ENCODE measurements around the gene TATDN2. TPM values are rescaled to one million over a fixed set of nuclear protein-coding genes. Genes with fewer than 3 reads are reported as not detected.

The TATDN2 gene
- total RNA-seq, 1 donor, result 19.2 TPM

DNA sequence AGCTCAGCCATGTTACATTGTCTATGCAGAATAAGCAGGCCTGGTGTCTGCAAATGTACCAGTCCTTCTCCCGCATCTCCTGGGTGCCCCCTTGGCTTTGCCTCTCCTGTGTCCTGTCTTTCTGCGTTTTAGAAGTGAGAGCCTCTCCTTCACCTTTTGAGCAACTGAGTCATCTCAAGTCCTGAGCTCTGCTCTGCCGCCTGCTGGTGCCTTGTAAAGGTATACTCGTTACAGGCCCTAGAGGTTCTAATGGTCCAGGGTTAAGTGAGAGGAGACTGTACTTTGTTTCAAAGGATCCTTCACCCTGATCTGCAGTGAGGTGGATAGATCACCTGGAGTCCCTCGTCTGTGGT lies 31.9 kb downstream of the TATDN2 start:
- Histone ChIP-seq H3K4me3 (ENCODE audit: insufficient read depth, low read length) (no peak overlapping the region), H3K4me2 (ENCODE audit: insufficient read depth, low read length) (no peak overlapping the region), H4K20me1 (ENCODE audit: insufficient read depth, low read length) (peaks cover 6% of the 10 kb centered on the region), H3K4me1 (ENCODE audit: insufficient read depth, low read length) (peaks cover 18% of the 10 kb centered on the region), H2AFZ (ENCODE audit: low read length) (no peak overlapping the region), H3K27ac (ENCODE audit: low read depth, low read length) (no peak overlapping the region), H3K79me2 (ENCODE audit: insufficient read depth, low read length) (peaks cover 35% of the 10 kb centered on the region), H3K36me3 (ENCODE audit: insufficient read depth, low read length) (peaks cover 41% of the 10 kb centered on the region), H3K9me3 (ENCODE audit: low read depth, low read length) (no peaks in the 10 kb centered on the region), H3K27me3 (ENCODE audit: insufficient read depth, low read length) (no peaks in the 10 kb centered on the region)
- DNase-seq (ENCODE audit: insufficient read length, low spot score, missing footprints), result no peak
- TF ChIP-seq, protein P1, sequence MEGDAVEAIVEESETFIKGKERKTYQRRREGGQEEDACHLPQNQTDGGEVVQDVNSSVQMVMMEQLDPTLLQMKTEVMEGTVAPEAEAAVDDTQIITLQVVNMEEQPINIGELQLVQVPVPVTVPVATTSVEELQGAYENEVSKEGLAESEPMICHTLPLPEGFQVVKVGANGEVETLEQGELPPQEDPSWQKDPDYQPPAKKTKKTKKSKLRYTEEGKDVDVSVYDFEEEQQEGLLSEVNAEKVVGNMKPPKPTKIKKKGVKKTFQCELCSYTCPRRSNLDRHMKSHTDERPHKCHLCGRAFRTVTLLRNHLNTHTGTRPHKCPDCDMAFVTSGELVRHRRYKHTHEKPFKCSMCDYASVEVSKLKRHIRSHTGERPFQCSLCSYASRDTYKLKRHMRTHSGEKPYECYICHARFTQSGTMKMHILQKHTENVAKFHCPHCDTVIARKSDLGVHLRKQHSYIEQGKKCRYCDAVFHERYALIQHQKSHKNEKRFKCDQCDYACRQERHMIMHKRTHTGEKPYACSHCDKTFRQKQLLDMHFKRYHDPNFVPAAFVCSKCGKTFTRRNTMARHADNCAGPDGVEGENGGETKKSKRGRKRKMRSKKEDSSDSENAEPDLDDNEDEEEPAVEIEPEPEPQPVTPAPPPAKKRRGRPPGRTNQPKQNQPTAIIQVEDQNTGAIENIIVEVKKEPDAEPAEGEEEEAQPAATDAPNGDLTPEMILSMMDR (IDR thresholded peaks at IDR 0.05; ENCODE audit: extremely low read depth, low read depth, low read length), result peak; percentile 10

DNA sequence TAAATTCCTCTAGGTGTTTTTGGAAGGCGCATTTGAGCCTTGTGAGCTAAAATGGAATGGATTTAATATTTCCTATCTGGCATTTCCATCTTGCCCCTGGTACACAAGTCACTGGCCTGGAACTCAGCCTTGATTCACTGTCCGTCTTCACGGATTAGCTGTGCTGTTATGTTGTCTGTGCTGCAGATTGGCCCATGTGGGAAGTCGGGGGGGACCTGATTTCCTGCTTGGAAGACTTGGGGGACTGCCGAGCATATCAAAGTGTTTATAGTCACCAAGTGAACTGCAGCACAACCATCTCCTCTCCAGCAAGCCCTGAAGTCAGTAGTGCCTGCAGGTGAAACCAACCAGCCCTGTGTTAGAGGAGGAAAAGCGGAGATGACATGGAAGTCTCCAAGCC lies 32.3 kb downstream of the TATDN2 start:
- Histone ChIP-seq H4K20me1 (ENCODE audit: insufficient read depth, low read length) (peaks cover 6% of the 10 kb centered on the region), H3K4me1 (ENCODE audit: insufficient read depth, low read length) (peaks cover 22% of the 10 kb centered on the region), H3K36me3 (ENCODE audit: insufficient read depth, low read length) (peaks cover 41% of the 10 kb centered on the region), H3K27me3 (ENCODE audit: insufficient read depth, low read length) (no peaks in the 10 kb centered on the region), H3K4me3 (ENCODE audit: insufficient read depth, low read length) (no peak overlapping the region), H3K4me2 (ENCODE audit: insufficient read depth, low read length) (no peak overlapping the region), H2AFZ (ENCODE audit: low read length) (no peak overlapping the region), H3K27ac (ENCODE audit: low read depth, low read length) (no peak overlapping the region), H3K9me3 (ENCODE audit: low read depth, low read length) (no peaks in the 10 kb centered on the region), H3K79me2 (ENCODE audit: insufficient read depth, low read length) (peaks cover 31% of the 10 kb centered on the region)
- TF ChIP-seq, protein P1 (IDR thresholded peaks at IDR 0.05; ENCODE audit: extremely low read depth, low read depth, low read length), result no peak
- DNase-seq (ENCODE audit: insufficient read length, low spot score, missing footprints), result no peak

DNA sequence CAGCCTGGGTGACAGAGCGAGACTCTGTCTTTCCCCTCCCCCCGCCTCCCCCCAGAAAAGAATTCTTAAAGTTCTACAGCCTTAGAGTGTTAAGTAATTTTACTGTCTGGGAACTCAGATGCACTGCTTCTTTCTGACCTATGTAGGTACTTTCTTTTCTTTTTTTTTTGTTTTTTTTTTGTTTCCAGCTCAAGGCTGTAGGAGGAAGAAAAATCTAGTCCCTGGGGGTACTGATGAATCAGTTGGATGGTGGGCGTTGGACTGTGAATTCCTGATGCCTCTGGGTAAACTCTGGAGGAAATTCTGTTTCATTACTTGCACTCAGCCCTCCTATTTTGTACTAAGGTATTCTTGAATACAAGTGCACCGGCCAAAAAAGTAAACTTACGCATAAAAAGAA lies 33.7 kb downstream of the TATDN2 start:
- Histone ChIP-seq H3K4me1 (ENCODE audit: insufficient read depth, low read length) (peaks cover 27% of the 10 kb centered on the region), H3K27me3 (ENCODE audit: insufficient read depth, low read length) (no peaks in the 10 kb centered on the region), H3K4me3 (ENCODE audit: insufficient read depth, low read length) (peak overlapping the region; percentile 1), H3K9me3 (ENCODE audit: low read depth, low read length) (no peaks in the 10 kb centered on the region), H2AFZ (ENCODE audit: low read length) (no peak overlapping the region), H3K4me2 (ENCODE audit: insufficient read depth, low read length) (peak overlapping the region; percentile 74), H3K27ac (ENCODE audit: low read depth, low read length) (peak overlapping the region; percentile 53), H3K36me3 (ENCODE audit: insufficient read depth, low read length) (peaks cover 31% of the 10 kb centered on the region), H4K20me1 (ENCODE audit: insufficient read depth, low read length) (peaks cover 3% of the 10 kb centered on the region), H3K79me2 (ENCODE audit: insufficient read depth, low read length) (peaks cover 19% of the 10 kb centered on the region)
- peak; percentile 93 for DNase-seq (ENCODE audit: insufficient read length, low spot score, missing footprints)
- TF ChIP-seq, protein P1 (IDR thresholded peaks at IDR 0.05; ENCODE audit: extremely low read depth, low read depth, low read length), result no peak

DNA sequence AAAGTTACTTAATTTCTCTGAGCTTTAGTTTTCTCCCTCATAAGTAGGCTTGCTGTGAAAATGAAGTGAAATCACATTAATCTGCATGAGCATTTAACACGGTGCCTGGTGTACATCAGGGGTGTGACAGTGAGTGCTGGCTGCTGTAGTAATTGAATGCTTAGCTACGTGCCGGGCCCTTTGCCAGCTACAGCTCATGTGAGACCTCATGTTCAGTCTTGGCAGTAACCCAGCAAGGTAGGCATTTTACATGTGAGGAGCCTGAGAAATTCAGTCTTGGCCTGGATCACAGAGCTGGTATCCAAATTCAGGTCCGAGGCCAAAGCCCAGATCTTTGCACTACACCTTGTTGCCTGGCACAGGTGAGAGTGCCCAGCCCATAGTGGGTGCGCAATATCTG lies 35.4 kb downstream of the TATDN2 start:
- TF ChIP-seq, protein P1 (IDR thresholded peaks at IDR 0.05; ENCODE audit: extremely low read depth, low read depth, low read length), result no peak
- Histone ChIP-seq H3K4me2 (ENCODE audit: insufficient read depth, low read length) (no peak overlapping the region), H3K36me3 (ENCODE audit: insufficient read depth, low read length) (peaks cover 22% of the 10 kb centered on the region), H3K27ac (ENCODE audit: low read depth, low read length) (no peak overlapping the region), H2AFZ (ENCODE audit: low read length) (no peak overlapping the region), H4K20me1 (ENCODE audit: insufficient read depth, low read length) (no peaks in the 10 kb centered on the region), H3K79me2 (ENCODE audit: insufficient read depth, low read length) (peaks cover 9% of the 10 kb centered on the region), H3K4me3 (ENCODE audit: insufficient read depth, low read length) (no peak overlapping the region), H3K4me1 (ENCODE audit: insufficient read depth, low read length) (peaks cover 31% of the 10 kb centered on the region), H3K9me3 (ENCODE audit: low read depth, low read length) (no peaks in the 10 kb centered on the region), H3K27me3 (ENCODE audit: insufficient read depth, low read length) (no peaks in the 10 kb centered on the region)
- no peak for DNase-seq (ENCODE audit: insufficient read length, low spot score, missing footprints)
